Measurements from ENCODE around the gene P4HB.

The P4HB gene

GRCh38 chr17:81825841-81826466 lies 34.4 kb downstream of the P4HB start:
- DNase-seq: no peak

GRCh38 chr17:81824595-81824994 lies 35.7 kb downstream of the P4HB start:
- DNase-seq: no peak

GRCh38 chr17:81823820-81824550 lies 36.4 kb downstream of the P4HB start:
- no peak for DNase-seq

- no peak for DNase-seq
These were observed 37.1 kb downstream of the P4HB start for GRCh38 chr17:81822996-81823819.

GRCh38 chr17:81822312-81822637 lies 38.1 kb downstream of the P4HB start:
- no peak for DNase-seq

- peak; percentile 50 for DNase-seq
These were observed 38.6 kb downstream of the P4HB start for GRCh38 chr17:81821603-81822311.

- DNase-seq: no peak
These were observed 39.2 kb downstream of the P4HB start for GRCh38 chr17:81821147-81821546.

GRCh38 chr17:81819708-81820107 lies 40.6 kb downstream of the P4HB start:
- DNase-seq: no peak

- DNase-seq: no peak
These were observed 42.6 kb downstream of the P4HB start for GRCh38 chr17:81817758-81818147.

- no peak for DNase-seq
These were observed 44.7 kb downstream of the P4HB start for GRCh38 chr17:81815646-81815986.

- DNase-seq: no peak
These were observed 45.3 kb downstream of the P4HB start for GRCh38 chr17:81814748-81815645.

GRCh38 chr17:81813861-81814683 lies 46.3 kb downstream of the P4HB start:
- no peak for DNase-seq

- DNase-seq: no peak
These were observed 47.0 kb downstream of the P4HB start for GRCh38 chr17:81813371-81813684.

GRCh38 chr17:81812571-81813370 lies 47.6 kb downstream of the P4HB start:
- no peak for DNase-seq

GRCh38 chr17:81811705-81812570 lies 48.4 kb downstream of the P4HB start:
- no peak for DNase-seq

- DNase-seq: no peak
These were observed 49.2 kb downstream of the P4HB start for GRCh38 chr17:81810892-81811704.

GRCh38 chr17:81810476-81810875 lies 49.9 kb downstream of the P4HB start:
- DNase-seq: no peak

- no peak for DNase-seq
These were observed 50.8 kb downstream of the P4HB start for GRCh38 chr17:81809556-81809998.

Data from stimulated activated CD8-positive, alpha-beta memory T cell treated with anti-CD3 and anti-CD28 coated beads, Interleukin-4, amount 100 ng/mL, for 48 hours (primary cell).